ENCODE data around the gene TBC1D13.

TBC1D13 gene

DNA sequence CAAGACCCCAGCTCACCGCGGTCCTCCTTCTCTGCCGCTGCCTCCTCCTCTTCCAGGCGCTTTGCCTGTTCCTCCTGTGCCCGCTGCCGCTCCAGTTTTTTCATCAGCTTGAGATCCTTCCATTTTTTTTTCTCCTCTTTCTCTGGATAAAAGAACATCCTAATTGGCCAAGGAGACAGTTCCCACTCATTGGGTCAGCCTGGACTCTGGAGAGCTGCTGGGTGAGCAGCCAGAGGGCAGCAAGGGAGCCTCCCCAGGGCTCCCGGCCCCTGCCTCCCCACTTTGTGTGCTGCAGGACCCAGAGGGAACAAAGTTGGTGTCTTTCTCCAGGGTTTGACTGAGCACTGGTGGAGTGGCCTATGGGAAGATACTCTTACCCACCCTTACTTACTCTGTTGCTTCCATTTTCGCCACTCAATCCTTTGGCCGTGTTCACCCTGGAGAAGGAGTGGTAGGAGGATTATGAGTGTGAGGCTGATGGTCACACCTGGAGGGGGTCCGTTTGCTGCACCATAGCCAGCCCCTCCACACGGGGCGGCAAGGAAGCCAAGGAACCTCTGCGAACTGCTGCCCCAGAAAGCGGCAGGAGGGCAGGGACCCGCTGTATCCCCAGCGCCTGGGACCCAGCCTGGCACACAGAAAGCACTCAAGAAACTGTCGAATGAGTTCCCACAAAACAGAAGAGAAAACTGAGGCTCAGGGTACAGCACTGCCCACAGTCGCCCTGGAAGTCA is 41.8 kb downstream of the TBC1D13 start:
- no peaks in the 10 kb centered on the region for H3K9me3 ChIP-seq (ENCODE audit: low read length)
- no peaks in the 10 kb centered on the region for H3K27me3 ChIP-seq (ENCODE audit: insufficient read depth, low read length)
- peak overlapping the region; percentile 4 for H3K27ac ChIP-seq (ENCODE audit: low read depth, low read length, poor library complexity, severe bottlenecking)
- H3K4me1 ChIP-seq (ENCODE audit: insufficient read depth, low read length, severe bottlenecking): peaks cover 20% of the 10 kb centered on the region
- H3K9me2 ChIP-seq (ENCODE audit: low read depth, low read length): no peaks in the 10 kb centered on the region
- no peak overlapping the region for H2AFZ ChIP-seq (ENCODE audit: low read length)
- H3K79me2 ChIP-seq (ENCODE audit: insufficient read depth, low read length): peaks cover 8% of the 10 kb centered on the region; the same call in 1 of the 2 replicates
- peak overlapping the region; percentile 79 for H3K4me2 ChIP-seq (ENCODE audit: low read length)
- peak overlapping the region; percentile 85 for H3K4me3 ChIP-seq (ENCODE audit: low read depth, low read length, poor library complexity, severe bottlenecking)
- TF ChIP-seq CTCF (IDR thresholded peaks at IDR 0.05; ENCODE audit: low read length) (no peak), EZH2 (IDR thresholded peaks at IDR 0.05; ENCODE audit: borderline replicate concordance, low read length) (no peak)
- H4K20me1 ChIP-seq (ENCODE audit: insufficient read depth, low read length): no peaks in the 10 kb centered on the region
- peaks cover 46% of the 10 kb centered on the region for H3K36me3 ChIP-seq (ENCODE audit: insufficient read depth, low read length)
- no peaks in the 10 kb centered on the region for H3F3A ChIP-seq (ENCODE audit: insufficient read depth, low read length)
- peak overlapping the region; percentile 90 for H3K9ac ChIP-seq (ENCODE audit: low read length)

DNA sequence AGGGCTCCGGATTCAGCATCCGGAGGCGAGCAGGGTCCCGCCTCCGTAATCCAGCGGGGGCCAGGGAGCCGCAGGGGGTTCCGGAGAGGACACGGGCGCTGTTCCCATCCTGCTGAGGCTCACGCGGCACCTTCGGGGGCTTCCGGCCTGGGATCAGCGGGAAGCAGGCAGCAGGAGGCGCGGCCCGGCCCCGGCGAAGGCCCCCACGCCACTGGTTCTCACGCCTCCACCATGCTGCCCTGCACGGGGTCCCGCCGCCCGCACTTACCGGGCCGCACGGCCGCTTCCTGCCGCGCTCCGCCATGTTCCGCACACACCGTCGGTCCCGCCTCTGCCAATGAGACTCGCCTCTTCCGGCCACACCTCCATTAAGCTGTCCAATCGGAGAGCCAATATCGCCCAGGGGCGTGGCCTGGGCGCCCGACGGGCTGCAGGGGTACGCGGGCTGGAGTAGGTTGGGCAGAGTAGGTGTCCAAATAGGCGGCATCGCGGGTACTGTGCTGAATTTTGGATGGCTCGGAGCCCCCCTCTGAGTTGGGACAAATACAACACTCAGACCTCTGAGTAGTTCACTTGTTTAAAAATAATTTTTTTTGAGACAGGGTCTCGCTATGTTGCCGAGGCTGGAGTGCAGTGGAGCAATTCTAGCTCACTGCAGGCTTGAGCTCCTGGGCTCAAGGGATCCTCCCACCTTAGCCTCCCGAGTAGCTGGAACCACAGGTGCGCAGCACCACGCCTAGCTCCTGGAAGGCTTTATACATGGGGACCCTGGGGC is 42.6 kb downstream of the TBC1D13 start, which contains the start of gene SPOUT1:
Gene SPOUT1 (minus strand): TSS at position 318 of the 775 bp plus-strand sequence. CDS start 14 bp downstream, at position 304.
- peak within 1 kb of the TSS; percentile 85 for H3K4me3 ChIP-seq (ENCODE audit: low read depth, low read length, poor library complexity, severe bottlenecking)
- peak within 1 kb of the TSS; percentile 79 for H3K4me2 ChIP-seq (ENCODE audit: low read length)
- H3K9me2 ChIP-seq (ENCODE audit: low read depth, low read length): no peaks in the 10 kb centered on the region
- peaks cover 20% of the 10 kb centered on the region for H3K4me1 ChIP-seq (ENCODE audit: insufficient read depth, low read length, severe bottlenecking)
- peaks cover 8% of the 10 kb centered on the region; the same call in 1 of the 2 replicates for H3K79me2 ChIP-seq (ENCODE audit: insufficient read depth, low read length)
- no peaks in the 10 kb centered on the region for H3K27me3 ChIP-seq (ENCODE audit: insufficient read depth, low read length)
- H3K9ac ChIP-seq (ENCODE audit: low read length): peak within 1 kb of the TSS; percentile 90
- H3K27ac ChIP-seq (ENCODE audit: low read depth, low read length, poor library complexity, severe bottlenecking): peak within 1 kb of the TSS; percentile 5
- no peak for TF ChIP-seq CTCF (IDR thresholded peaks at IDR 0.05; ENCODE audit: low read length)
- no peak for TF ChIP-seq EZH2 (IDR thresholded peaks at IDR 0.05; ENCODE audit: borderline replicate concordance, low read length)
- peaks cover 38% of the 10 kb centered on the region for H3K36me3 ChIP-seq (ENCODE audit: insufficient read depth, low read length)
- H2AFZ ChIP-seq (ENCODE audit: low read length): peak within 1 kb of the TSS; percentile 81; the same call in 1 of the 2 replicates
- H4K20me1 ChIP-seq (ENCODE audit: insufficient read depth, low read length): no peaks in the 10 kb centered on the region
- H3K9me3 ChIP-seq (ENCODE audit: low read length): no peaks in the 10 kb centered on the region
- no peaks in the 10 kb centered on the region for H3F3A ChIP-seq (ENCODE audit: insufficient read depth, low read length)

GRCh38 chr9:128833696-128834095 is 46.6 kb downstream of the TBC1D13 start:
- H3K79me2 ChIP-seq (ENCODE audit: insufficient read depth, low read length): peaks cover 7% of the 10 kb centered on the region; the same call in 1 of the 2 replicates
- peaks cover 10% of the 10 kb centered on the region for H3K4me1 ChIP-seq (ENCODE audit: insufficient read depth, low read length, severe bottlenecking)
- H3K9ac ChIP-seq (ENCODE audit: low read length): no peak overlapping the region
- no peak overlapping the region for H2AFZ ChIP-seq (ENCODE audit: low read length)
- TF ChIP-seq CTCF (IDR thresholded peaks at IDR 0.05; ENCODE audit: low read length) (no peak), EZH2 (IDR thresholded peaks at IDR 0.05; ENCODE audit: borderline replicate concordance, low read length) (no peak)
- no peak overlapping the region for H3K27ac ChIP-seq (ENCODE audit: low read depth, low read length, poor library complexity, severe bottlenecking)
- H3K4me3 ChIP-seq (ENCODE audit: low read depth, low read length, poor library complexity, severe bottlenecking): no peak overlapping the region
- no peak overlapping the region for H3K4me2 ChIP-seq (ENCODE audit: low read length)
- H3K27me3 ChIP-seq (ENCODE audit: insufficient read depth, low read length): no peaks in the 10 kb centered on the region
- no peaks in the 10 kb centered on the region for H3K9me3 ChIP-seq (ENCODE audit: low read length)
- H3K36me3 ChIP-seq (ENCODE audit: insufficient read depth, low read length): peaks cover 4% of the 10 kb centered on the region; the same call in 1 of the 2 replicates
- H3K9me2 ChIP-seq (ENCODE audit: low read depth, low read length): no peaks in the 10 kb centered on the region
- no peaks in the 10 kb centered on the region for H3F3A ChIP-seq (ENCODE audit: insufficient read depth, low read length)
- H4K20me1 ChIP-seq (ENCODE audit: insufficient read depth, low read length): no peaks in the 10 kb centered on the region

All from OCI-LY1 (cell line).